Hepatic stellate cell (primary cell): ENCODE results near the gene MAP3K15.

Experiments
- DNase-seq: peaks from one replicate; pipeline ENCODE4 v3.0.0; 2011; ENCODE audit warnings: low spot score

MAP3K15 gene

GRCh38 chrX:19392703-19393102 lies 122.6 kb downstream of the MAP3K15 start:
- DNase-seq: no peak

DNA sequence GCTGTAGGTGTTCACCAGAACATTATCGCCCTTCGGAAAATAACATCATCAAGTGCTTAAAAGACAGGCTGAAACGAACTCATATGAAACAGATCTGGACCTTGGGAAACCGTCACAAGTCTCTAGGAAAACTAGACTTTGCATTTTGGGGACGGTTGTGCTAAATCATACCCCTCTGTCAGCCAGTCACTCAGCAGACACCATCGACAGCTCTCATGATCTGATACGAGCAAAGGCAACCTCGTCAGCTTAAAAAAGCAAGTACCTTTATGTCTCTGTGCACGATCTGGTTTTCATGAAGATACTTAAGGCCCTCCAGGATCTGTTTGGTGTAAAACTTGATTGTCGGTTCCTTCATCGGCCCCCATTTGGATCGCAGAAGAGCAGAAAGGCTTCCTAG lies 123.2 kb downstream of the MAP3K15 start:
- no peak for DNase-seq

GRCh38 chrX:19389227-19389845 lies 126.0 kb downstream of the MAP3K15 start:
- no peak for DNase-seq

DNA sequence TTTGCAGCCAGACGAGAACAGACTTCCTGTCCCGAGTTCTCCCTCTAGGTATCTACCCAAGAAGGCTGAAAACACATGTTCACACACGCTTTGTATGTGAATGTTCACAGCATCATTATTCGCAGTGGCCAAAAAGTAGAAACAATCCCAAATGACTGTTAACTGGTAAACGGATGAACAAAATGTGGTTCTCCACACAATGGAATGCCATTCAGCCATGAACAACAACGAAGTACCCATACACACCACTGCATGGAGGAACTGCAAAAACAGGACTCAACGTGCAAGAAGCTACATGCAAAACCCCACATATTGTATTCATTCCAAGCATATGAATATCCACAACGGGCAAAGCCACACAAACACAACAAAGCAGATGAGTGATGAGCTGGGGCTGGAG lies 126.6 kb downstream of the MAP3K15 start:
- DNase-seq: no peak

- DNase-seq: no peak
These were observed 127.1 kb downstream of the MAP3K15 start for GRCh38 chrX:19388064-19388679.

DNA sequence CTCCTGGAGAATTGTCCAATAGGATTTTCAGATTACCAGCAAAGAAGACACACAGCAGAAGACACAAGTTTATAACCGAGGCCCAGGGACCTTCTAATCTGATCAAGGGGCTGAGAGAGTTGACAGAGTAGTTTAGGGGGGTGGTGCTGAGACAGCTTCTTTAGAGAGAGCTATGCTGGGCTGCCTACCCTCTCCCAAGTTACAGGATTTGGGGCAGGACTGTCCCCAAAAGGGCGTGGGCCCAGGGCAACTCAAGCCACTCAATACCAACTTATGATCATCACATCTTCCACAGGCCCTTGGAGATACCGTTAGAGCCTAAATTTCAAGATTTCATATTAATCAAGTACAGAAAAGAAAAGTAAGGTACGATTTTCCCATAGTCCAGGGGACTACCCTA lies 128.6 kb downstream of the MAP3K15 start:
- DNase-seq: no peak

GRCh38 chrX:19382555-19383145 lies 132.7 kb downstream of the MAP3K15 start:
- DNase-seq: peak; percentile 38

DNA sequence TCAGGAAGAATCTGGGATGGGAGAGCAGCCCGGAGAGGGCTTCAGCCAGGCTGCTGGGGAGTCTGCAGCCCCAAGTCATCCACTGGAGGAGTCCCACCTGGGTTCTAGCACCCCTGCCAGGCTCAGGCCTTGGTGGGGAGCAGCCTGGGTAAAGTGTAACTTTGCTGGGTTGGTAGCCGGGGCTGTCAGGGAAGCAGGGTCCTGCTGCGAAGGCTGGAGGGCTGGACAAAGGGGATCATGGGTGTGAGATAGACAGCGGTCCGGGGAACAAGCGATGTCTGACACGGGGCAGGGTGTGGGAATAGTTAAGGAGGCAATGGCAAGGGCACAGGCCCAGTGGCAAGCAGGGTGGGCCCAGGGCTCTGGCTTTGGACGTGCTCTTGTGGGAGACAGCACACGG lies 134.0 kb downstream of the MAP3K15 start:
- no peak for DNase-seq

GRCh38 chrX:19377799-19378198 lies 137.5 kb downstream of the MAP3K15 start:
- DNase-seq: no peak

DNA sequence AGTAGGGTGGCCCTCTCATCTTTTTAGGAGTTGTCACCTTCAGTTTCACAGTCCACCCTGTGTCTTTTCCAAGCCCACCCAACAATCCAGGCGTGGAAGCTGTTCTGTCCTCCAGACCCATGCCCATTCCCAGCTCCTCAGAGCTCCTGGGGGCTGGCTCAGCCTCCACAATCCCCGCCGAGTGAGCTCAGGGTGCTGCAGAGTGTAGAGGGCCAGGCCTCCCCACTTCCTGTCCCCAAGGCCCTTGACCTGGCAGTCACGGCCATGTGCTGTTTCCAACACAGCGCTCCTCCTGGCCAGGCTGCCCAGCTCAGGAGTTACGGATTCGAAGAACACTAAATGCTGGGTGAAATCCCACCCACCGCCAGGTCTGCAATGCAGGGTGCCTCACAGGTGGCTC lies 139.8 kb downstream of the MAP3K15 start:
- DNase-seq: no peak

- DNase-seq: no peak
These were observed 141.9 kb downstream of the MAP3K15 start for GRCh38 chrX:19373351-19373891.

GRCh38 chrX:19372547-19373331 lies 142.6 kb downstream of the MAP3K15 start:
- peak; percentile 24 for DNase-seq

DNA sequence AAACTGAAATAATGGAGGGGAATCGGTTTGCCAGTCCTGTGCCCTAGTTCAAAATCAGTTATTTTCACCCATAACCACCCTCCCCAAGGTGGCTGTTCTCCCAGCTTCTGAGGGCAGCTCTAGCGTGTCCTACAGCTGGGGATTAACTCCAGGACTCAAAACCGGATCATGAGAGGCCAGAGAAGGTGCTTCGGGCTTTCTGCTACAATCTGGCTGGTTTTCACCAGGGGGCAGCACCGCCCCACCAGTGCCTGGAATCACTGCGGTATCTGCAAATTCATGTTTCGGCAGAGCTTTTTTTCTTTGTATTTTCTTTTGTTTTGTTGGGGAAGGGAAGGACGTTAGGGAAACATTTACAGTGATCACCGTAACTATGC lies 143.2 kb downstream of the MAP3K15 start:
- peak; percentile 75 for DNase-seq

DNA sequence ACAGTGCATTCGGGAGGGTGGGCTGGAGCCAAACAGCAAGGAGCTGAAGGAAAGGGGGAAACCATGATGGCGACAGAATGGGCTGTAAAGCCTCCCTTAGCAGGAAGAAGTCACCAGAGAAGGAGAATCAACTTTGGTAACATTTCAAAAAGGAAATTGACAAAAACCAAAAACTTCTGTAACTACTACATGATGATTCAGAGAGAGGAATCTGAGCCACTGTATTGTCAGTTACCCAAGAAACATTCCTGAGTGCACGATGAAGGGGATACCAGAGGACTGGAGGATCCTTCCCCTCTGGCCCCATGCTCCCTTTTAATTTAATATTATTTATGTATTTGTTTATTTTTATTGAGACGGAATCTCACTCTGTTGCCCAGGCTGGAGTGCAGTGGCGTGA lies 145.2 kb downstream of the MAP3K15 start:
- peak; percentile 44 for DNase-seq

- DNase-seq: no peak
These were observed 146.7 kb downstream of the MAP3K15 start for GRCh38 chrX:19368576-19368975.

DNA sequence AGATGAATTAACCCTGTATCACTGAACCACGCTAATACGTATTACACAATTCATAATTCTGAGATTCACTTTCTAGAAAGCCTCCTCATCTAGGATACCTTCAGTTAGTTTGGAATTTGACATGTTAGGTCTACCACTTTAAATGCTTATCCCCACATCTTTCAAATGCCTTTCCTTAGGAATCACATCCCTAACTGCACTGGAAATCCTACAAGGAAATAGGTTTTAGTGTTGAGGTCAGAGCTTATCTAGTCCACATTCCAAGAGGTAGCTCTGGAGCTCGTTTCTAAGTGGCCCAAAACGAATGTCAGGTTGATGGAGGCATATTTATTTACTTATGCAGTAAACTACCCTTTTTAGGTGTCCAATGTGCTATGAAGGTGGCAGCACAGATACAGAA lies 153.6 kb downstream of the MAP3K15 start:
- DNase-seq: no peak

DNA sequence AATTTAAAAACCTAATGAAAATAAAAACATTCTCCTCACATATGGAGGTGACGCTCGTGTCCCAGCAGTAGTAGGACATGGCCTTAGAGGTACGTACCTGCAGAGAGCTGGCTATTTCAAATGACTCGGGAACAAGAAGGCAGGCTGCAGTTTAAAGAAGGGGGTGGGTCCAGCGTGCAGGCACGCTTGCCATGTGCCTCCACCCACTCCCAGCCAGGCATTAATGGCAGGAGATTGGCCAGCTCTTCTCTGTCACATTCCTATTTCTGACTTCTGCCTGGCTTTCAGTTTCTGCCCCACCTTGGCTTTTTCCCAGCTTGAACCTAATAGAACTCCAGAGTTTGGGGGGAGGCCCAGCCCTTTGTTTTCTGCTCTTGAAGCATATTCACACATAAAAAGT lies 154.4 kb downstream of the MAP3K15 start:
- DNase-seq: no peak

GRCh38 chrX:19358521-19358920 lies 156.8 kb downstream of the MAP3K15 start:
- DNase-seq: no peak

GRCh38 chrX:19354625-19355024 lies 160.7 kb downstream of the MAP3K15 start:
- no peak for DNase-seq

- no peak for DNase-seq
These were observed 164.3 kb downstream of the MAP3K15 start for GRCh38 chrX:19350941-19351384.

- no peak for DNase-seq
These were observed 166.0 kb downstream of the MAP3K15 start for GRCh38 chrX:19349264-19349663.

GRCh38 chrX:19347916-19348315 lies 167.4 kb downstream of the MAP3K15 start:
- no peak for DNase-seq

GRCh38 chrX:19344661-19345060 lies 170.6 kb downstream of the MAP3K15 start:
- DNase-seq: no peak
